Measurements from ENCODE around the gene LIMA1. TPM values are rescaled to one million over a fixed set of nuclear protein-coding genes. Genes with fewer than 3 reads are reported as not detected.

The LIMA1 gene
- total RNA-seq, 4 donors from 2014 or later: 23.9 to 62.7 (median 37.2) TPM

- Histone ChIP-seq H3K9me3 (no peaks in the 10 kb centered on the region), H3K27me3 (no peaks in the 10 kb centered on the region), H3K36me3 (no peaks in the 10 kb centered on the region), H3K4me3 (no peak overlapping the region), H3K27ac (replicated peaks in 1 of 4) (peak overlapping the region; percentile 27 to 85 (median 84)), H3K4me1 (peaks cover 12 to 51% (median 49%) of the 10 kb centered on the region in 4 donors)
- TF ChIP-seq POLR2A (IDR thresholded peaks at IDR 0.05; ENCODE audit: low read depth) (no peak), POLR2AphosphoS5 (IDR thresholded peaks at IDR 0.05) (peak in 1 of 2 donors; percentile 37), EP300 (IDR thresholded peaks at IDR 0.05) (no peak)
- TF ChIP-seq, protein P1, sequence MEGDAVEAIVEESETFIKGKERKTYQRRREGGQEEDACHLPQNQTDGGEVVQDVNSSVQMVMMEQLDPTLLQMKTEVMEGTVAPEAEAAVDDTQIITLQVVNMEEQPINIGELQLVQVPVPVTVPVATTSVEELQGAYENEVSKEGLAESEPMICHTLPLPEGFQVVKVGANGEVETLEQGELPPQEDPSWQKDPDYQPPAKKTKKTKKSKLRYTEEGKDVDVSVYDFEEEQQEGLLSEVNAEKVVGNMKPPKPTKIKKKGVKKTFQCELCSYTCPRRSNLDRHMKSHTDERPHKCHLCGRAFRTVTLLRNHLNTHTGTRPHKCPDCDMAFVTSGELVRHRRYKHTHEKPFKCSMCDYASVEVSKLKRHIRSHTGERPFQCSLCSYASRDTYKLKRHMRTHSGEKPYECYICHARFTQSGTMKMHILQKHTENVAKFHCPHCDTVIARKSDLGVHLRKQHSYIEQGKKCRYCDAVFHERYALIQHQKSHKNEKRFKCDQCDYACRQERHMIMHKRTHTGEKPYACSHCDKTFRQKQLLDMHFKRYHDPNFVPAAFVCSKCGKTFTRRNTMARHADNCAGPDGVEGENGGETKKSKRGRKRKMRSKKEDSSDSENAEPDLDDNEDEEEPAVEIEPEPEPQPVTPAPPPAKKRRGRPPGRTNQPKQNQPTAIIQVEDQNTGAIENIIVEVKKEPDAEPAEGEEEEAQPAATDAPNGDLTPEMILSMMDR (IDR thresholded peaks at IDR 0.05): no peak
- intact Hi-C loops (cut with DNase I): loop anchor here (5.0 kb wide), 2 partner anchors 58 to 178 kb away; partner anchors contain the start of genes LARP4 and LIMA1
- DNase-seq (ENCODE audit: extremely low spot score): no peak
- 52% methylated on average over 2 of the region's 2 CpGs for WGBS
Measured at GRCh38 chr12:50224026-50224692, 59.2 kb downstream of the LIMA1 start.

GRCh38 chr12:50222275-50222783 is 61.0 kb downstream of the LIMA1 start:
- Histone ChIP-seq H3K9me3 (no peaks in the 10 kb centered on the region), H3K4me3 (peak overlapping the region; percentile 48 to 61 (median 56)), H3K27me3 (no peaks in the 10 kb centered on the region), H3K36me3 (peaks cover 0 to 6% (median 2%) of the 10 kb centered on the region in 4 donors), H3K4me1 (peaks cover 12 to 65% (median 61%) of the 10 kb centered on the region in 4 donors), H3K27ac (replicated peaks in 1 of 4) (peak overlapping the region; percentile 83 to 86 (median 84))
- under 1% methylated on average over 5 of the region's 5 CpGs for WGBS
- no peak for DNase-seq (ENCODE audit: extremely low spot score)
- intact Hi-C loops (cut with DNase I): loop anchor here (5.0 kb wide), 2 partner anchors 60 to 180 kb away; partner anchors contain the start of genes LARP4 and LIMA1
- TF ChIP-seq POLR2A (IDR thresholded peaks at IDR 0.05; ENCODE audit: low read depth) (no peak), POLR2AphosphoS5 (IDR thresholded peaks at IDR 0.05) (peak; percentile 76 to 85)
- TF ChIP-seq, protein P1 (IDR thresholded peaks at IDR 0.05): peak; percentile 15 to 46 (median 34)

GRCh38 chr12:50221228-50222008 is 61.9 kb downstream of the LIMA1 start:
- peaks cover 12 to 73% (median 65%) of the 10 kb centered on the region in 4 donors for H3K4me1 ChIP-seq
- no peak for TF ChIP-seq EP300 (IDR thresholded peaks at IDR 0.05)
- peak; percentile 41 to 46 for TF ChIP-seq POLR2AphosphoS5 (IDR thresholded peaks at IDR 0.05)
- no peak for TF ChIP-seq POLR2A (IDR thresholded peaks at IDR 0.05; ENCODE audit: low read depth)
- H3K27me3 ChIP-seq: no peaks in the 10 kb centered on the region
- H3K36me3 ChIP-seq: peaks cover 0 to 6% (median 2%) of the 10 kb centered on the region in 4 donors
- no peaks in the 10 kb centered on the region for H3K9me3 ChIP-seq
- 7% methylated on average over 9 of the region's 9 CpGs for WGBS
- DNase-seq (ENCODE audit: extremely low spot score): no peak
- intact Hi-C loops (cut with DNase I): loop anchor here (5.0 kb wide), 2 partner anchors 61 to 181 kb away; partner anchors contain the start of genes LARP4 and LIMA1
- H3K27ac ChIP-seq (replicated peaks in 1 of 4): peak overlapping the region; percentile 83 to 86 (median 84)
- H3K4me3 ChIP-seq: peak overlapping the region; percentile 48 to 61 (median 56)

- WGBS: 10% methylated on average over 4 of the region's 4 CpGs
- Histone ChIP-seq H3K4me1 (peaks cover 12 to 74% (median 69%) of the 10 kb centered on the region in 4 donors), H3K9me3 (no peaks in the 10 kb centered on the region), H3K36me3 (peaks cover 0 to 8% (median 3%) of the 10 kb centered on the region in 4 donors), H3K4me3 (peak overlapping the region; percentile 48 to 61 (median 56)), H3K27ac (replicated peaks in 1 of 4) (peak overlapping the region; percentile 83 to 86 (median 84)), H3K27me3 (no peaks in the 10 kb centered on the region)
- intact Hi-C loops (cut with DNase I): loop anchor here (5.0 kb wide), 2 partner anchors 62 to 182 kb away; partner anchors contain the start of genes LARP4 and LIMA1
- TF ChIP-seq POLR2AphosphoS5 (IDR thresholded peaks at IDR 0.05): no peak
- no peak for TF ChIP-seq EP300 (IDR thresholded peaks at IDR 0.05)
- TF ChIP-seq, protein P1 (IDR thresholded peaks at IDR 0.05): no peak
- TF ChIP-seq POLR2A (IDR thresholded peaks at IDR 0.05; ENCODE audit: low read depth): no peak
- no peak for DNase-seq (ENCODE audit: extremely low spot score)
Measured at GRCh38 chr12:50220363-50220995, 62.8 kb downstream of the LIMA1 start.
